Left lobe of liver (tissue), 2 donors: ENCODE measurements around the gene RHBDL3. TPM values are rescaled to one million over a fixed set of nuclear protein-coding genes. Genes with fewer than 3 reads are reported as not detected.

Experiments used
- ATAC-seq: fragments of 200-7000 bp; cut with Tn5 transposase; one replicate; pipeline ENCODE4 v1.9.1; 2020; ENCODE audit warnings: mild to moderate bottlenecking, moderate library complexity
- DNase-seq: peaks from one replicate; pipeline ENCODE4 v3.0.0-alpha.2; 2020; ENCODE audit warnings: low spot score
- total RNA-seq: library from RNA; stranded (reverse); gene quantifications from one replicate; pipeline ENCODE4 v1.2.1, GENCODE V29; 2021
- donor health status: DM: no; HTN: no; CAD: no; lungs with moderate emphysema.
- donor health status: DM: no; HTN: yes; CAD: no.

The RHBDL3 gene
- total RNA-seq, 1 donor from 2014 or later: 0.15 TPM

- DNase-seq (no peak), ATAC-seq (no peak)
Measured at GRCh38 chr17:32355649-32356377, 90.2 kb downstream of the RHBDL3 start.

- DNase-seq (no peak), ATAC-seq (no peak)
Measured at GRCh38 chr17:32356378-32356743, 90.7 kb downstream of the RHBDL3 start.

GRCh38 chr17:32356750-32357149 lies 91.1 kb downstream of the RHBDL3 start:
- ATAC-seq (no peak), DNase-seq (no peak)

GRCh38 chr17:32357615-32358014 lies 92.0 kb downstream of the RHBDL3 start:
- no peak for ATAC-seq
- no peak for DNase-seq

- DNase-seq (no peak), ATAC-seq (no peak)
Measured at GRCh38 chr17:32361270-32361669, 95.6 kb downstream of the RHBDL3 start.

GRCh38 chr17:32370426-32370825 lies 104.8 kb downstream of the RHBDL3 start:
- ATAC-seq (no peak), DNase-seq (no peak)

Other genes starting within 250 kb of the RHBDL3 start
- 12.5 TPM for gene RHOT1, start 123.3 kb upstream of the RHBDL3 start, total RNA-seq
- gene C17orf75, start 76.3 kb downstream of the RHBDL3 start, total RNA-seq: 9.2 TPM
- gene ZNF207, start 84.3 kb downstream of the RHBDL3 start, total RNA-seq: 50.5 TPM
- 49.1 TPM for gene PSMD11, start 178.7 kb downstream of the RHBDL3 start, total RNA-seq
- 0.68 TPM for gene CDK5R1, start 221.2 kb downstream of the RHBDL3 start, total RNA-seq